Gastrocnemius medialis (tissue), 4 donors: Measurements from ENCODE around the gene ARMC8. TPM values are rescaled to one million over a fixed set of nuclear protein-coding genes. Genes with fewer than 3 reads are reported as not detected.

ENCODE experiments used
- ATAC-seq, 2 donors: fragments of 150-250 bp; one replicate each; pipeline ENCODE4 v1.9.1; 2016
- DNase-seq, 2 donors: peaks; one replicate each; pipeline ENCODE4 v3.0.0-alpha.2; 2019
- H3K27ac ChIP-seq, 4 donors: fragments of 200-600 bp; sonication (generic); 1 replicate in 1 of 4; 2 replicates in 3 of 4; pipeline ENCODE4 v1.5.1; 2016 to 2018; ENCODE audit warnings: mild to moderate bottlenecking in 2 of 4, moderate library complexity in 1 of 4
- H3K27me3 ChIP-seq, 3 donors: fragments of 200-600 bp; sonication (generic) in 2 of 3; 1 replicate in 1 of 3; 2 replicates in 2 of 3; pipeline versions ENCODE4 v1.5.1 to v1.6.0; 2016 to 2019; ENCODE audit warnings: mild to moderate bottlenecking in 1 of 3, moderate library complexity in 1 of 3
- H3K36me3 ChIP-seq, 2 donors: fragments of 200-600 bp; sonication (generic) in 1 of 2; one replicate each; pipeline ENCODE4 v1.5.1; 2017 to 2018
- H3K4me1 ChIP-seq, 2 donors: fragments of 200-600 bp; sonication (generic) in 1 of 2; one replicate each; pipeline ENCODE4 v1.5.1; 2016 to 2017; ENCODE audit warnings: mild to moderate bottlenecking in 2 of 2
- H3K4me3 ChIP-seq, 4 donors: fragments of 200-600 bp; sonication (generic) in 3 of 4; 1 replicate in 1 of 4; 2 replicates in 3 of 4; pipeline ENCODE4 v1.5.1; 2016 to 2019; ENCODE audit warnings: mild to moderate bottlenecking in 2 of 4
- H3K9me3 ChIP-seq, 3 donors: fragments of 200-600 bp; sonication (generic) in 2 of 3; 1 replicate in 1 of 3; 2 replicates in 2 of 3; pipeline ENCODE4 v1.5.1; 2016 to 2019
- POLR2A ChIP-seq, 2 donors: fragments of 450-650 bp; IDR thresholded peaks; one replicate each; pipeline ENCODE4 v1.6.1; 2017; ENCODE audit warnings: antibody characterized with exemption in 2 of 2, mild to moderate bottlenecking in 2 of 2, moderate library complexity in 2 of 2
- in situ Hi-C, 4 donors: fragments of 200-750 bp; cut with MboI; loops; one replicate each; pipeline versions ENCODE4 v1.15.0 to v1.8.0; 2017; ENCODE audit warnings: low sequenced_read_pairs in 4 of 4
- intact Hi-C: fragments of 100-400 bp; cut with DNase I; formaldehyde crosslinking; loops from one replicate; pipeline ENCODE4 v1.15.1; 2023; ENCODE audit warnings: low total_unique reads
- total RNA-seq, 4 donors: library from RNA; depleted of rRNA; stranded (reverse); fragments of >200 nt; gene quantifications; one replicate each; pipeline versions ENCODE4 v1.1.0 to v1.2.3, GENCODE V29; 2016
- TF ChIP-seq, protein P1 (sequence below), 5 experiments: fragments of 450-650 bp in 3 of 5; fragments of 200-600 bp in 2 of 5; sonication (generic) in 2 of 5; IDR thresholded peaks in 4 of 5; conservative IDR thresholded peaks in 1 of 5; 1 replicate in 4 of 5; 2 replicates in 1 of 5; pipeline ENCODE4 v1.5.1; 2016 to 2019; ENCODE audit warnings: antibody characterized with exemption in 5 of 5, mild to moderate bottlenecking in 3 of 5, moderate library complexity in 3 of 5

ARMC8 gene
- total RNA-seq, 4 donors from 2014 or later: 53.1 to 83.1 (median 65.8) TPM

DNA sequence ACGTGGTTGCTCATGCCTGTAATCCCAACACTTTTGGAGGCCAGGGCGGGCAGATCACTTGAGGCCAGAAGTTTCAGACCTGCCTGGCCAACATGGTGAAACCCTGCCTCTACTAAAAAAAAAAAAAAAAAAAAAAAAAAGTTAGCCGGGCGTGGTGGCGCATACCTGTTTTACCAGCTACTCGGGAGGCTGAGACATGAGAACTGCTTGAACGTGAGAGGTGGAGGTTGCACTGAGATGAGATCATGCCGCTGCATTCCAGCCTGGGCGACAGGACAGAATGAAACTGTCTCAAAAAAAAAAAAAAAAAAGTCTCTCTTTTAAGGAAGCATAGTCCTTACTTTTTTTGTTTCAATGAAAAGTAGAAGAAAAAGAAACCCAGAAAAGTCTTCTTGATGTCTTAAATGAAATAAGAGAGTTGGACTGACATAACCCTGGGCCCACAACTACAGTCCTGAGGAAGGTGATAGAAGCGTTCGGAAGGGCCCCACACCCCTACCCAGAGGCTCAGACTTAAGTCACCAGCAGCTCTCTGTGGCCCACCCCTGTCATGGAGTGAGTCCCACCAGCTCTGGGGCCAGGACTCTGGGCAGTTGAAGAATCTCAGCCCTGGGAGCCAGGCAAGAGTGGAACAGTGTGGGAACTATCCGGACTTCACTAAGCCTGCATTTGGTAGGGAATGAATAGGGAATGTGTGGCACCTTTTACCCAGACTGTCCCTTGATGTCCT lies 139.9 kb downstream of the ARMC8 start:
- no peaks in the 10 kb centered on the region for H3K36me3 ChIP-seq
- TF ChIP-seq, protein P1, sequence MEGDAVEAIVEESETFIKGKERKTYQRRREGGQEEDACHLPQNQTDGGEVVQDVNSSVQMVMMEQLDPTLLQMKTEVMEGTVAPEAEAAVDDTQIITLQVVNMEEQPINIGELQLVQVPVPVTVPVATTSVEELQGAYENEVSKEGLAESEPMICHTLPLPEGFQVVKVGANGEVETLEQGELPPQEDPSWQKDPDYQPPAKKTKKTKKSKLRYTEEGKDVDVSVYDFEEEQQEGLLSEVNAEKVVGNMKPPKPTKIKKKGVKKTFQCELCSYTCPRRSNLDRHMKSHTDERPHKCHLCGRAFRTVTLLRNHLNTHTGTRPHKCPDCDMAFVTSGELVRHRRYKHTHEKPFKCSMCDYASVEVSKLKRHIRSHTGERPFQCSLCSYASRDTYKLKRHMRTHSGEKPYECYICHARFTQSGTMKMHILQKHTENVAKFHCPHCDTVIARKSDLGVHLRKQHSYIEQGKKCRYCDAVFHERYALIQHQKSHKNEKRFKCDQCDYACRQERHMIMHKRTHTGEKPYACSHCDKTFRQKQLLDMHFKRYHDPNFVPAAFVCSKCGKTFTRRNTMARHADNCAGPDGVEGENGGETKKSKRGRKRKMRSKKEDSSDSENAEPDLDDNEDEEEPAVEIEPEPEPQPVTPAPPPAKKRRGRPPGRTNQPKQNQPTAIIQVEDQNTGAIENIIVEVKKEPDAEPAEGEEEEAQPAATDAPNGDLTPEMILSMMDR (IDR thresholded peaks at IDR 0.05 in 4 of 5, conservative IDR thresholded peaks at IDR 0.05 in 1 of 5): no peak
- TF ChIP-seq POLR2A (IDR thresholded peaks at IDR 0.05): no peak
- ATAC-seq (no peak), DNase-seq (no peak)
- intact Hi-C loops: loop anchor here (5.0 kb wide), 1 partner anchor 140 kb away; the partner anchor contains the start of gene ARMC8
- H3K4me1 ChIP-seq: peaks cover 23 to 34% of the 10 kb centered on the region in 2 donors
- H3K9me3 ChIP-seq: no peaks in the 10 kb centered on the region
- H3K4me3 ChIP-seq: no peak overlapping the region
- H3K27me3 ChIP-seq: no peaks in the 10 kb centered on the region
- in situ Hi-C loops: loop anchor here in 1 of 4 donors (25.0 kb wide), 2 partner anchors 140 to 585 kb away; partner anchors contain the start of gene ARMC8
- H3K27ac ChIP-seq: no peak overlapping the region

GRCh38 chr3:138327831-138328230 lies 140.7 kb downstream of the ARMC8 start:
- TF ChIP-seq, protein P1 (IDR thresholded peaks at IDR 0.05 in 4 of 5, conservative IDR thresholded peaks at IDR 0.05 in 1 of 5): no peak
- no peak for TF ChIP-seq POLR2A (IDR thresholded peaks at IDR 0.05)
- Histone ChIP-seq H3K9me3 (no peaks in the 10 kb centered on the region), H3K27ac (no peak overlapping the region), H3K27me3 (no peaks in the 10 kb centered on the region), H3K4me1 (peaks cover 23 to 39% of the 10 kb centered on the region in 2 donors), H3K4me3 (no peak overlapping the region), H3K36me3 (no peaks in the 10 kb centered on the region)
- in situ Hi-C loops: loop anchor here in 1 of 4 donors (25.0 kb wide), 2 partner anchors 141 to 584 kb away; partner anchors contain the start of gene ARMC8
- ATAC-seq: no peak
- intact Hi-C loops: loop anchor here (2.0 to 5.0 kb wide), 2 partner anchors 65 to 141 kb away; partner anchors contain the start of gene ARMC8
- DNase-seq: no peak

- intact Hi-C loops (loop anchor here (2.0 to 5.0 kb wide), 2 partner anchors 66 to 141 kb away; partner anchors contain the start of gene ARMC8), in situ Hi-C loops (loop anchor here in 1 of 4 donors (25.0 kb wide), 2 partner anchors 141 to 584 kb away; partner anchors contain the start of gene ARMC8)
- Histone ChIP-seq H3K27me3 (no peaks in the 10 kb centered on the region), H3K9me3 (no peaks in the 10 kb centered on the region), H3K4me3 (peak overlapping the region in 3 of 4 donors; percentile 68 to 89 (median 69)), H3K27ac (peak overlapping the region in 3 of 4 donors; percentile 77 to 84 (median 82)), H3K36me3 (no peaks in the 10 kb centered on the region), H3K4me1 (peaks cover 23 to 39% of the 10 kb centered on the region in 2 donors)
- DNase-seq (no peak), ATAC-seq (no peak)
- TF ChIP-seq, protein P1 (IDR thresholded peaks at IDR 0.05 in 4 of 5, conservative IDR thresholded peaks at IDR 0.05 in 1 of 5): no peak
- no peak for TF ChIP-seq POLR2A (IDR thresholded peaks at IDR 0.05)
These were observed 141.2 kb downstream of the ARMC8 start for GRCh38 chr3:138328341-138328740.

GRCh38 chr3:138329127-138329983 lies 142.3 kb downstream of the ARMC8 start, which contains the start of gene NME9:
Gene NME9, minus strand, starts transcription at chr3:138329851. Its CDS starts 516 bp downstream, at chr3:138329335.
- H3K27ac ChIP-seq: peak within 1 kb of the TSS; percentile 76 to 84 (median 80)

More at GRCh38 chr3:138329127-138329983, 142.3 kb downstream of the ARMC8 start, which contains the start of gene NME9:
- Histone ChIP-seq H3K9me3 (no peaks in the 10 kb centered on the region), H3K27me3 (no peaks in the 10 kb centered on the region), H3K4me1 (peaks cover 23 to 39% of the 10 kb centered on the region in 2 donors), H3K4me3 (peak within 1 kb of the TSS; percentile 68 to 89 (median 74)), H3K36me3 (no peaks in the 10 kb centered on the region)
- ATAC-seq: peak; percentile 69 to 70
- intact Hi-C loops: loop anchor here (2.0 to 5.0 kb wide), 2 partner anchors 67 to 142 kb away; partner anchors contain the start of gene ARMC8
- TF ChIP-seq, protein P1 (IDR thresholded peaks at IDR 0.05 in 4 of 5, conservative IDR thresholded peaks at IDR 0.05 in 1 of 5): peak; percentile 22 to 79 (median 41)
- TF ChIP-seq POLR2A (IDR thresholded peaks at IDR 0.05): peak in 1 of 2 donors; percentile 9
- in situ Hi-C loops: loop anchor here in 1 of 4 donors (25.0 kb wide), 2 partner anchors 142 to 583 kb away; partner anchors contain the start of gene ARMC8
- peak; percentile 79 to 87 for DNase-seq
